Ovary (tissue), 3 donors: Measurements from ENCODE around the gene OPCML.

Experiments used
- CTCF ChIP-seq, 3 donors: fragments of 450-650 bp in 2 of 3; fragments of 200-600 bp in 1 of 3; IDR thresholded peaks; one replicate each; pipeline versions ENCODE4 v1.5.1 to v1.8.0; 2016 to 2022; ENCODE audit warnings: antibody characterized with exemption in 3 of 3, mild to moderate bottlenecking in 1 of 3
- EP300 ChIP-seq: sonication (generic); formaldehyde crosslinking; IDR thresholded peaks from one replicate; pipeline ENCODE4 v1.6.1; 2017; ENCODE audit warnings: antibody characterized with exemption
- POLR2A ChIP-seq: fragments of 450-650 bp; IDR thresholded peaks from one replicate; pipeline ENCODE4 v1.6.1; 2017; ENCODE audit warnings: antibody characterized with exemption, mild to moderate bottlenecking, moderate library complexity
- donor health status: DM: no; HTN: no; CAD: no.

- TF ChIP-seq EP300 (no peak), CTCF (IDR thresholded peaks at IDR 0.05) (no peak), POLR2A (no peak)
Observed at GRCh38 chr11:132969892-132970291, 562.4 kb downstream of the OPCML start.
